H1 (cell line): ENCODE data around the gene KNCN.

Experiments
- BACH1 ChIP-seq: IDR thresholded peaks from 2 replicates; pipeline ENCODE4 v1.6.1; 2012; ENCODE audit warnings: low read length, improper control_type of control experiment
- TF ChIP-seq, protein P1 (sequence below), 3 experiments: IDR thresholded peaks; 1 replicate in 2 of 3; 2 replicates in 1 of 3; pipeline versions ENCODE4 v1.5.1 to v1.6.1; 2011; ENCODE audit warnings: low read length in 3 of 3, mild to moderate bottlenecking in 3 of 3, inconsistent platforms in 2 of 3, low read depth in 1 of 3, moderate library complexity in 1 of 3; ENCODE audit not compliant: insufficient read depth in 1 of 3; ENCODE audit errors: control extremely low read depth in 1 of 3

DNA sequence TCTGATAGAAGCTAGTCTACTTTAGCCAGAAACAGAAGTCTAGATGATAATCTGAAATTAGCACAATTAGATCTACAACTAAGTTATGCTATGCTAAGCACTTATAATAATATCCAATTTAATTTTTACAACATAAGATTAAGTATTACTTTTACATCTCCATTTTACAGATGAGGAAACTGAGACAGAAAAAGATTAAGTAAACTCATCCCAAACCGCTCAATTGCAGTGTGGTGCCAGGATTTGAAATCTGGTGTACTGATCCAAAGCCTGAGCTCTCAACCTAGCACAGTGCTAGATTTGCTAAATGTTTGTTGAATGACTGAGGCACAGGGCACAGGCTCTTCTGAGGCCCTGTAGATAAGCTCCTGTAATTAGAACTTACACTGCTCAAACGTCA, 13.8 kb downstream of the KNCN start:
- TF ChIP-seq, protein P1, sequence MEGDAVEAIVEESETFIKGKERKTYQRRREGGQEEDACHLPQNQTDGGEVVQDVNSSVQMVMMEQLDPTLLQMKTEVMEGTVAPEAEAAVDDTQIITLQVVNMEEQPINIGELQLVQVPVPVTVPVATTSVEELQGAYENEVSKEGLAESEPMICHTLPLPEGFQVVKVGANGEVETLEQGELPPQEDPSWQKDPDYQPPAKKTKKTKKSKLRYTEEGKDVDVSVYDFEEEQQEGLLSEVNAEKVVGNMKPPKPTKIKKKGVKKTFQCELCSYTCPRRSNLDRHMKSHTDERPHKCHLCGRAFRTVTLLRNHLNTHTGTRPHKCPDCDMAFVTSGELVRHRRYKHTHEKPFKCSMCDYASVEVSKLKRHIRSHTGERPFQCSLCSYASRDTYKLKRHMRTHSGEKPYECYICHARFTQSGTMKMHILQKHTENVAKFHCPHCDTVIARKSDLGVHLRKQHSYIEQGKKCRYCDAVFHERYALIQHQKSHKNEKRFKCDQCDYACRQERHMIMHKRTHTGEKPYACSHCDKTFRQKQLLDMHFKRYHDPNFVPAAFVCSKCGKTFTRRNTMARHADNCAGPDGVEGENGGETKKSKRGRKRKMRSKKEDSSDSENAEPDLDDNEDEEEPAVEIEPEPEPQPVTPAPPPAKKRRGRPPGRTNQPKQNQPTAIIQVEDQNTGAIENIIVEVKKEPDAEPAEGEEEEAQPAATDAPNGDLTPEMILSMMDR (IDR thresholded peaks at IDR 0.05; ENCODE audit: control extremely low read depth in 1 of 3, insufficient read depth in 1 of 3, low read depth in 1 of 3, low read length in 3 of 3) = no peak
- TF ChIP-seq BACH1 = no peak
